DMS153 (cell line): ENCODE results near the gene CASQ2.

Experiments used
- DNase-seq: peaks from one replicate; lab custom pipeline; 2025; lab: John Stamatoyannopoulos, UW

Gene CASQ2

GRCh38 chr1:115768549-115768948 lies at the start of gene CASQ2:
TSS of gene CASQ2 (minus strand) at chr1:115768714. CDS start at chr1:115768541, 173 bp downstream.
- no peak for DNase-seq

GRCh38 chr1:115815694-115816093 lies 47.2 kb upstream of the CASQ2 start:
- DNase-seq, result no peak

- no peak for DNase-seq
Observed at GRCh38 chr1:115814685-115815398, 46.3 kb upstream of the CASQ2 start.

- DNase-seq, result no peak
Observed at GRCh38 chr1:115813727-115814126, 45.2 kb upstream of the CASQ2 start.

GRCh38 chr1:115811140-115811828 lies 42.8 kb upstream of the CASQ2 start:
- no peak for DNase-seq

GRCh38 chr1:115810609-115811008 lies 42.1 kb upstream of the CASQ2 start:
- peak; percentile 22 for DNase-seq

DNA sequence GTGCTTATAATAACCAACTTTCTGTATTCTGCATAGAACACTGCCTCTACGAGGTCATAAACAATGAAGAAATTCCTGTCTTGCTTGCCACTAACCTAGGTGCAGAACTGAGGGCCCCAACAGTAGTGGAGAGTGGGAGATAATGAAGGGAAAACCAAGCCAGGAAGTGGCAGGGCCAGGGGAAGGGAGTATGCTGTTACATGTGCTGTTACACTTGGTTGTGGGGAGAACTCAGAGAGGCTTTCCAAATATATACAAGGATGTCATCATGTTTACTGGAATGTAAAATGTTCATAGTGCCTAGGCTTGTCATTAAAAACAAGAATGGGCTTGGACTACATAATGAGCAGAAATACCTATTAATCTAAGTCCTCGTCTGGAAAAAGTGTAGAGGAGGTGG lies 41.3 kb upstream of the CASQ2 start:
- no peak for DNase-seq

DNA sequence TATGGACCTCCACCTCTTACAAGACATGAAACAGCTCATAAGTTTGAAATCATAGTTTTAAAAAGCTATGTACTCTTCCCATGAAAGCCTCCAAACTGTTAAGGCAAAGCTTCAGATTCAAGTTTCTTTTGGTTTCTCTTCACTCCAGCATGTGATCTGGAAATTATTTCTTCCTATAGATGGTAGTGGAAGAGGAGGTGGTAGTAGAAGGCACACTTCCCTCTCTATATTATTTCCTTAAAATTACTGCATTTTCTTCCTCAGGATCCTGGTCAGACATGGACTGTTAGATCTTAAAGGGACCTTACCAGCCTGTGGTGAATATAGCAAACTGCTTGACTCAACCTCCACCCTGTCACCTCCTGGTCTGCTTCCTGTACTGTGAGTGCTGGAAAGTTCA lies 40.6 kb upstream of the CASQ2 start:
- DNase-seq, result no peak

- DNase-seq, result peak; percentile 56
Observed at GRCh38 chr1:115807723-115808122, 39.2 kb upstream of the CASQ2 start.

DNA sequence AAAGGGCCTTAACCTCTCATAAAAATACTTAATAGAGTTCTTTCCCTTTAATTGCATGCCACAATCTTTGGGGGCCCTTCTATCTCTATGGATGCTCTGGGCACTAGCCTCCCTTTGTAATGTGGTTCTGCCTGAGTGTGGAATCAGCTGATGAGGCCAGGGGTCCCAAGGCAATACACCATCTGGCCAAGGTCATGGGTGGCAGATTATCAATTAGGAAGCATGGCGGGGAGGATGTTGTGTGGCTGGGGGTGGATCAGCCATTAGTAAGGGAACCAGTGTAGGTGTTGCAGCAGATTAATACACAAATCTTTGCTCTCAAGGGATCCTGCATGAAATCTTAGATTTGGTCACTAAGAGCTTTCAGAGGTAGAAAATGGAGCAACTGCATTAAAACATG lies 37.1 kb upstream of the CASQ2 start:
- DNase-seq, result no peak

DNA sequence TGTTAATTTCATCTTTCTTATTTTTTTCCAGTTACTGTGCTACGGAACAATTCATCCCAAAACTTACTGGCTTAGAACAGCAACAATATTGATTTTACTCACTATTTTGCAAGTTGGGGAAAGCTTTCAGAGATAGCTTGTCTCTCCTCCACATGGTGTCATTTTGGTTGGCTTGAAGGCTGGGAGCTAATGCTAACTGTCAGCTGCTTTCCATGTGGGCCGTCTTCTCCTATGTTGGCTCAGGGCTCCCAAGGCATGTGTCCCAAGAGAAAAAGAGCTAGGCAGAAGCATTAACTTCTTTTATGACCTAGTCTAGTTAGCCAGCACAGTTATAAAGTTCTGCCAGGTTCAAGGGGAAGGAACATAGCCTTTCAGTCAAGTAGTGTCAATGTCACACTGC lies 33.9 kb upstream of the CASQ2 start:
- no peak for DNase-seq

GRCh38 chr1:115797486-115797885 lies 29.0 kb upstream of the CASQ2 start:
- DNase-seq, result no peak

GRCh38 chr1:115796897-115797296 lies 28.4 kb upstream of the CASQ2 start:
- no peak for DNase-seq

DNA sequence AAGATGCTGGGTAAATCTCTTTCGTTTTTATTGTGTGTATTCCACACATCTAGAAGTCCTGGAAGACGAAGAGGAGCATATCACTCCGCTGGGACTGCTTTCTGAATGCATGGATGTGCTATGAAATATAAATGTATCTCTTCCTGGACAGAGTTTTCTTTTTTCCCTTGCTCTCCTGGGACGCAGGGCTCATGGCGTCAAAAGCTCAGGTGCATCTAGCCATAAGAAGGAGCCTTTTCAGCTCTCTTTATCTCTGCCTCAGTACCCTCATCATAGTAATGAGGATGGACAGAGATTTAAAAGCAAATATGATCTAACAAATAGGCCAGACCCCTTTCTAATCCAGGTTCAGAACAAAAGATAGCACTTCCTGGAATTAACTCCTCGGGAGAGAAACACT lies 27.5 kb upstream of the CASQ2 start:
- no peak for DNase-seq

- DNase-seq, result no peak
Observed at GRCh38 chr1:115794976-115795639, 26.6 kb upstream of the CASQ2 start.

DNA sequence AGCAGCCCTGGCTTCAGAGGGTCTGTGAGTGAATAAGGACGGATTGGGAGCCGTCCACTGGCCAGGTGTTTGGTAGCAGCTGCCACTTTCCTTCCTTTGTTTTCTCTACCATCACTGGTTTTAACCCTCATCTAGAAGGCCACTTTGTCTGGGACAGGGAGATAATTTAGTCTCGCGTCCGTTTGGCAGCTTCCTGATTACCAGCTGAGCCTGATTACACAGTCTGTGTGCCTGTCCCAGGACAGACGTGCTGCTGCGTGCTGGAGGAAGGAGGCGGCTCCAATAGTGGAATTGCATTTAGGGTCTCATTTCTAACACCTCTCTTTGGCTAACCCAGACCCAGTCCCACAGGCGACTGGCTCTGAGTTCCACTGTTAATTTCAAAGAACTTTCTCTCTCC lies 24.6 kb upstream of the CASQ2 start:
- DNase-seq, result no peak

DNA sequence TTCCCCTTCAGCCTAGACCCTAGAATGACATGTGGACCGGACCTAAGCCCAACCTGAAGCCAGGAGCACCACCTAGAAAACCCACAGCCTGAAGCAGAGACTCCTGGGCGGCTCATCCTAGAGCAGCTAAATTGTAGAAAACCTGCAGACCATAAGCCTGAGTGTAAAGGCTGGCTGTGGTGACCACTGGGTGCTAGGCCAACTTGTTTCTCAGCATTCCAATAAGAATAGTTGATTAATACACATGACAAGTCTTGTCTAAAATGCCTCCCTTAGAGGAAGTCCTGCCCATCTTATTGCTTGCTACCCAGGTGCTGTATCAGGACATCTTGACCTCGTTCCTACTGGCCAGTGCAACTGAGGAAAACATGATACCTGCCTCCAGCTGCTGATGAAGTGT lies 23.3 kb upstream of the CASQ2 start:
- DNase-seq, result no peak

DNA sequence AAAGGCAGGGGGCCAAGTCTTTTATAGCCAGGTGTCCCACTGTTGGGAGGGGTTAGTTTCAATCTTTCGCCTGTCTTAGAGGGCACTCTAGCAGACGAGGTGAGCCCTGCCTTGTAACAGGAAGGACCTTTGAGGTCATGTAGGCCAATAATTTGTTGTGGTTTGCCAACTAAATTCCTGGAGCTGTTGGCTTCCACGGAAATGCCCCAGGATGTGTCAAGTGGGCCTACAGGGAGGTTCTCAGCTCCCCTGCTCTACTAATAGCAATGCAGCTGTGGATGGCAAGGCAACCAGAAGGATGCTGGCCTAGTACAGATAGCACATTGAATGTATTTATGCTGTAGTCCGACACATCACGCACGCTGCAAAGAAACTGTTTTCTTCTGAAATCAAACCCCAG lies 22.3 kb upstream of the CASQ2 start:
- DNase-seq, result no peak

- DNase-seq, result no peak
Observed at GRCh38 chr1:115790356-115790755, 21.8 kb upstream of the CASQ2 start.

GRCh38 chr1:115783311-115783710 lies 14.8 kb upstream of the CASQ2 start:
- no peak for DNase-seq

- no peak for DNase-seq
Observed at GRCh38 chr1:115782571-115783281, 14.2 kb upstream of the CASQ2 start.

GRCh38 chr1:115781851-115782250 lies 13.3 kb upstream of the CASQ2 start:
- no peak for DNase-seq

GRCh38 chr1:115781343-115781742 lies 12.8 kb upstream of the CASQ2 start:
- no peak for DNase-seq
